MCF 10A (cell line): Measurements from ENCODE around the gene PIP4K2B. TPM values are rescaled to one million over a fixed set of nuclear protein-coding genes. Genes with fewer than 3 reads are reported as not detected.

Experiments used
- BruUV-seq: library from RNA; stranded (reverse); fragments of 400-500 nt; replicated peaks from 2 replicates; lab custom pipeline; 2021; lab: Mats Ljungman, UMichigan
- CTCF ChIA-PET: fragments of 300-600 bp; sonication (Branson Sonifier 250); formaldehyde crosslinking; extraction: SDS; loops from one replicate; lab custom pipeline; 2021; ENCODE audit warnings: antibody characterized with exemption, inconsistent platforms; lab: Yijun Ruan, JAX
- POLR2A ChIA-PET: fragments of 300-600, 350-650 bp; sonication (Branson Sonifier 250); formaldehyde crosslinking; extraction: SDS; loops from one replicate; lab custom pipeline; 2020; ENCODE audit warnings: antibody characterized with exemption, inconsistent platforms; lab: Yijun Ruan, JAX
- DNase-seq: peaks from one replicate; pipeline ENCODE4 v3.0.0-alpha.2; 2018; ENCODE audit not compliant: unreplicated experiment
- H3K27ac Mint-ChIP-seq: one replicate; pipeline ENCODE4 v1.8.0; 2022; ENCODE audit warnings: mild to moderate bottlenecking, low read depth, mixed read lengths; ENCODE audit not compliant: unreplicated experiment
- H3K27me3 Mint-ChIP-seq: one replicate; pipeline ENCODE4 v1.8.0; 2022; ENCODE audit warnings: mixed read lengths; ENCODE audit not compliant: insufficient read depth, unreplicated experiment
- H3K36me3 Mint-ChIP-seq: one replicate; pipeline ENCODE4 v1.8.0; 2022; ENCODE audit warnings: mild to moderate bottlenecking, moderate library complexity, mixed read lengths; ENCODE audit not compliant: insufficient read depth, unreplicated experiment
- H3K4me1 Mint-ChIP-seq: one replicate; pipeline ENCODE4 v1.8.0; 2022; ENCODE audit warnings: mixed read lengths; ENCODE audit not compliant: insufficient read depth, unreplicated experiment
- H3K4me3 Mint-ChIP-seq: one replicate; pipeline ENCODE4 v1.8.0; 2022; ENCODE audit warnings: mild to moderate bottlenecking, moderate library complexity, mixed read lengths; ENCODE audit not compliant: unreplicated experiment
- H3K9me3 Mint-ChIP-seq: one replicate; pipeline ENCODE4 v1.8.0; 2022; ENCODE audit warnings: mixed read lengths; ENCODE audit not compliant: unreplicated experiment
- intact Hi-C: fragments of 100-400 bp; cut with micrococcal nuclease; formaldehyde crosslinking; loops from 2 replicates; pipeline ENCODE4 v1.14.1; 2022
- total RNA-seq: library from RNA; stranded (reverse); gene quantifications from 2 replicates; pipeline ENCODE4 v1.2.3, GENCODE V29; 2022
- TF ChIP-seq, protein P1 (sequence below): fragments of 200-600 bp; IDR thresholded peaks from one replicate; pipeline ENCODE4 v1.8.0; 2022; ENCODE audit warnings: antibody characterized with exemption, mild to moderate bottlenecking; ENCODE audit not compliant: unreplicated experiment

The PIP4K2B gene
- total RNA-seq, 1 experiment from 2014 or later, result 27.4 TPM

- CTCF ChIA-PET, result interaction anchor here (1.1 kb wide), 1 partner anchor 9 kb away, joined by 3 read pairs; no protein-coding TSS in a partner anchor
Measured at GRCh38 chr17:38740044-38740443, 59.3 kb downstream of the PIP4K2B start.

DNA sequence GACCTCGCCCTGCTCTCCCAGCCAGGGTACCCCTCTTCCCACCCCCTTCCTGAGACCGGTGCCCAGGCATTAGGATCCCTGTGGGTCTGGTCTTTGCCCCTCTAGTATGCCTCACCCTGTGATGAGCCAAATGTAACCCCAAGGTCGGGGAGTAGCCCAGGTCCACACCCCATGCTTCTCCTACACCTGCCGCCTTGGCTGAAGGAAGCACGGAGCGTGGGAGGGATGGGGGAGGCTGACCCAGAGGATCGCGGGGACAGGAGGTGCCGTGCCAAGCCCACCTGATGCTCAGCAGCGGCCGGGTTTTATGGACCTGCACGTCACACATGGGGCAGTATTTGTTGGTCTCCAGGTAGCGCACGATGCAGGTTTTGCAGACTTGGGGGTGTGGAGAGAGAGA, 60.1 kb downstream of the PIP4K2B start:
- no peak overlapping the region for H3K4me3 Mint-ChIP-seq
- no peak overlapping the region for H3K27ac Mint-ChIP-seq
- CTCF ChIA-PET, result interaction anchor here (1.1 kb wide), 1 partner anchor 8 kb away, joined by 3 read pairs; no protein-coding TSS in a partner anchor
- H3K4me1 Mint-ChIP-seq, result peaks cover 22% of the 10 kb centered on the region
- H3K36me3 Mint-ChIP-seq, result peaks cover 67% of the 10 kb centered on the region
- intact Hi-C loops, result no loop called here
- POLR2A ChIA-PET, result no interaction called here
- TF ChIP-seq, protein P1, sequence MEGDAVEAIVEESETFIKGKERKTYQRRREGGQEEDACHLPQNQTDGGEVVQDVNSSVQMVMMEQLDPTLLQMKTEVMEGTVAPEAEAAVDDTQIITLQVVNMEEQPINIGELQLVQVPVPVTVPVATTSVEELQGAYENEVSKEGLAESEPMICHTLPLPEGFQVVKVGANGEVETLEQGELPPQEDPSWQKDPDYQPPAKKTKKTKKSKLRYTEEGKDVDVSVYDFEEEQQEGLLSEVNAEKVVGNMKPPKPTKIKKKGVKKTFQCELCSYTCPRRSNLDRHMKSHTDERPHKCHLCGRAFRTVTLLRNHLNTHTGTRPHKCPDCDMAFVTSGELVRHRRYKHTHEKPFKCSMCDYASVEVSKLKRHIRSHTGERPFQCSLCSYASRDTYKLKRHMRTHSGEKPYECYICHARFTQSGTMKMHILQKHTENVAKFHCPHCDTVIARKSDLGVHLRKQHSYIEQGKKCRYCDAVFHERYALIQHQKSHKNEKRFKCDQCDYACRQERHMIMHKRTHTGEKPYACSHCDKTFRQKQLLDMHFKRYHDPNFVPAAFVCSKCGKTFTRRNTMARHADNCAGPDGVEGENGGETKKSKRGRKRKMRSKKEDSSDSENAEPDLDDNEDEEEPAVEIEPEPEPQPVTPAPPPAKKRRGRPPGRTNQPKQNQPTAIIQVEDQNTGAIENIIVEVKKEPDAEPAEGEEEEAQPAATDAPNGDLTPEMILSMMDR, result no peak
- no peaks in the 10 kb centered on the region for H3K27me3 Mint-ChIP-seq
- BruUV-seq, result no TSS peak
- no peak for DNase-seq
- no peaks in the 10 kb centered on the region for H3K9me3 Mint-ChIP-seq

More at GRCh38 chr17:38740044-38740443, 59.3 kb downstream of the PIP4K2B start:
- Mint-ChIP-seq H3K4me1 (peaks cover 22% of the 10 kb centered on the region), H3K9me3 (no peaks in the 10 kb centered on the region), H3K27ac (no peak overlapping the region), H3K4me3 (no peak overlapping the region), H3K36me3 (peaks cover 65% of the 10 kb centered on the region), H3K27me3 (no peaks in the 10 kb centered on the region)
- BruUV-seq, result no TSS peak
- TF ChIP-seq, protein P1, result no peak
- no peak for DNase-seq
- POLR2A ChIA-PET, result interaction anchor here (0.7 kb wide), 1 partner anchor 9 kb away, joined by 3 read pairs; no protein-coding TSS in a partner anchor
- intact Hi-C loops, result no loop called here

GRCh38 chr17:38738686-38739085, 60.7 kb downstream of the PIP4K2B start:
- H3K4me1 Mint-ChIP-seq, result peaks cover 17% of the 10 kb centered on the region
- no peak overlapping the region for H3K27ac Mint-ChIP-seq
- no TSS peak for BruUV-seq
- peaks cover 73% of the 10 kb centered on the region for H3K36me3 Mint-ChIP-seq
- no peak for DNase-seq
- CTCF ChIA-PET, result interaction anchor here (1.7 kb wide), 1 partner anchor 9 kb away, joined by 3 read pairs; no protein-coding TSS in a partner anchor
- TF ChIP-seq, protein P1, result no peak
- intact Hi-C loops, result no loop called here
- H3K4me3 Mint-ChIP-seq, result no peak overlapping the region
- H3K27me3 Mint-ChIP-seq, result no peaks in the 10 kb centered on the region
- POLR2A ChIA-PET, result no interaction called here
- no peaks in the 10 kb centered on the region for H3K9me3 Mint-ChIP-seq

GRCh38 chr17:38738007-38738662, 61.2 kb downstream of the PIP4K2B start:
- intact Hi-C loops, result no loop called here
- Mint-ChIP-seq H3K36me3 (peaks cover 72% of the 10 kb centered on the region), H3K4me1 (peaks cover 20% of the 10 kb centered on the region), H3K27ac (no peak overlapping the region), H3K4me3 (no peak overlapping the region), H3K9me3 (no peaks in the 10 kb centered on the region), H3K27me3 (no peaks in the 10 kb centered on the region)
- BruUV-seq, result no TSS peak
- TF ChIP-seq, protein P1, result no peak
- POLR2A ChIA-PET, result interaction anchor here (1.2 kb wide), 1 partner anchor 14 kb away, joined by 4 read pairs; the partner anchor contains the start of gene PSMB3
- CTCF ChIA-PET, result interaction anchor here (0.9 to 6.0 kb wide), 4 partner anchors 9 to 70 kb away, joined by 3 to 37 read pairs (median 4); no protein-coding TSS in a partner anchor
- no peak for DNase-seq
